ENCODE data around the gene TP53INP2.

The TP53INP2 gene

GRCh38 chr20:34675993-34676641, 28.0 kb upstream of the TP53INP2 start:
- TF ChIP-seq, protein P1, sequence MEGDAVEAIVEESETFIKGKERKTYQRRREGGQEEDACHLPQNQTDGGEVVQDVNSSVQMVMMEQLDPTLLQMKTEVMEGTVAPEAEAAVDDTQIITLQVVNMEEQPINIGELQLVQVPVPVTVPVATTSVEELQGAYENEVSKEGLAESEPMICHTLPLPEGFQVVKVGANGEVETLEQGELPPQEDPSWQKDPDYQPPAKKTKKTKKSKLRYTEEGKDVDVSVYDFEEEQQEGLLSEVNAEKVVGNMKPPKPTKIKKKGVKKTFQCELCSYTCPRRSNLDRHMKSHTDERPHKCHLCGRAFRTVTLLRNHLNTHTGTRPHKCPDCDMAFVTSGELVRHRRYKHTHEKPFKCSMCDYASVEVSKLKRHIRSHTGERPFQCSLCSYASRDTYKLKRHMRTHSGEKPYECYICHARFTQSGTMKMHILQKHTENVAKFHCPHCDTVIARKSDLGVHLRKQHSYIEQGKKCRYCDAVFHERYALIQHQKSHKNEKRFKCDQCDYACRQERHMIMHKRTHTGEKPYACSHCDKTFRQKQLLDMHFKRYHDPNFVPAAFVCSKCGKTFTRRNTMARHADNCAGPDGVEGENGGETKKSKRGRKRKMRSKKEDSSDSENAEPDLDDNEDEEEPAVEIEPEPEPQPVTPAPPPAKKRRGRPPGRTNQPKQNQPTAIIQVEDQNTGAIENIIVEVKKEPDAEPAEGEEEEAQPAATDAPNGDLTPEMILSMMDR (IDR thresholded peaks at IDR 0.05; ENCODE audit: low read depth, low read length, missing control alignments): no peak
- no peak for DNase-seq (ENCODE audit: extremely low read depth, low read depth)
- peak overlapping the region; percentile 67 for H3K4me3 ChIP-seq (replicated peaks; ENCODE audit: low read depth, low read length)

GRCh38 chr20:34676642-34677373, 27.3 kb upstream of the TP53INP2 start, which contains the start of gene PIGU:
PIGU (minus strand) TSS chr20:34677092; CDS start chr20:34677085, 7 bp downstream.
- DNase-seq (ENCODE audit: extremely low read depth, low read depth): peak; percentile 77
- TF ChIP-seq, protein P1 (IDR thresholded peaks at IDR 0.05; ENCODE audit: low read depth, low read length, missing control alignments): no peak
- peak within 1 kb of the TSS; percentile 67 for H3K4me3 ChIP-seq (replicated peaks; ENCODE audit: low read depth, low read length)

- DNase-seq (ENCODE audit: extremely low read depth, low read depth): no peak
- TF ChIP-seq, protein P1 (IDR thresholded peaks at IDR 0.05; ENCODE audit: low read depth, low read length, missing control alignments): no peak
- no peak overlapping the region for H3K4me3 ChIP-seq (replicated peaks; ENCODE audit: low read depth, low read length)
Observed at GRCh38 chr20:34680586-34681175, 23.5 kb upstream of the TP53INP2 start.

DNA sequence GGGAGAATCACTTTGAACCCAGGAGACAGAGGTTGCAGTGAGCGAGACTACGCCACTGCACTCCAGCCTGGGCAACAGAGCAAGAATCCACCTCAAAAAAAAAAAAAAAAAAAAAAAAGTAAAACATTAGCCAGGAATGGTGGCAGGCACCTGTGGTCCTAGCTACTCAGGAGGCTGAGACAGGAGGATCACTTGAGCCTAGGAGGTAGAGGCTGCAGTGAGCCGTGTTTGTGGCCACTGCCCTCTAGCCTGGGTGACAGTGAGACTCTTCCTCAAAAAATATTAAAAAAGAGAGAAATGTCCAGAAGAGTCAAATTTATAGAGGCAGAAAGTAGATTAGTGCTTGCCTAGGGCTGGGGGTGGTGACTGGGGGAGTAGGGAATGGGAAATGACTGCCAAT, 20.5 kb upstream of the TP53INP2 start:
- DNase-seq (ENCODE audit: extremely low read depth, low read depth): no peak
- TF ChIP-seq, protein P1 (IDR thresholded peaks at IDR 0.05; ENCODE audit: low read depth, low read length, missing control alignments): no peak
- no peak overlapping the region for H3K4me3 ChIP-seq (replicated peaks; ENCODE audit: low read depth, low read length)

- DNase-seq (ENCODE audit: extremely low read depth, low read depth): no peak
- TF ChIP-seq, protein P1 (IDR thresholded peaks at IDR 0.05; ENCODE audit: low read depth, low read length, missing control alignments): no peak
- no peak overlapping the region for H3K4me3 ChIP-seq (replicated peaks; ENCODE audit: low read depth, low read length)
Observed at GRCh38 chr20:34689486-34689885, 14.7 kb upstream of the TP53INP2 start.

DNA sequence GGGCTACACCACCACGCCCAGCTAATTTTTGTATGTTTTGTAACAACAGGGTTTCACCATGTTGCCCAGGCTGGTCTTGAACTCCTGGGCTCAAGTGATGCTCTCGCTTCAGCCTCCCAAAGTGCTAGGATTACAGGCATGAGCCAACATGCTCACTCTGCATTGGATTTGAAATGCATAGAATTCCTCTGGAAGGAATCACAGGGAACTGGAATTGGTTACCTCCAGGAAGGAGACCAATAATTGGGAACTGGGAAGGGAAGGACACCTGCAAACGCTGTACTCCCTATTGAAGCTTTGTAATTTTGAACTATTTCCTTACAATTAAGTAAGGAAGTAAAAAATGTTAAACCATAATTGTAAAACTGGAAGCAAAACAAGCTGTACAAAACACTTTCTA, 12.3 kb upstream of the TP53INP2 start:
- TF ChIP-seq, protein P1 (IDR thresholded peaks at IDR 0.05; ENCODE audit: low read depth, low read length, missing control alignments): no peak
- H3K4me3 ChIP-seq (replicated peaks; ENCODE audit: low read depth, low read length): no peak overlapping the region
- no peak for DNase-seq (ENCODE audit: extremely low read depth, low read depth)

Data from HFF-Myc (cell line).